GM19043 (cell line): ENCODE measurements around the gene SHROOM3.

ENCODE experiments used
- ATAC-seq: cut with Tn5 transposase; IDR thresholded peaks from one replicate; pipeline ENCODE4 v1.9.1; 2021; ENCODE audit warnings: low read depth; ENCODE audit not compliant: unreplicated experiment

Gene SHROOM3

GRCh38 chr4:76792418-76792817 lies 357.4 kb downstream of the SHROOM3 start:
- no peak for ATAC-seq

DNA sequence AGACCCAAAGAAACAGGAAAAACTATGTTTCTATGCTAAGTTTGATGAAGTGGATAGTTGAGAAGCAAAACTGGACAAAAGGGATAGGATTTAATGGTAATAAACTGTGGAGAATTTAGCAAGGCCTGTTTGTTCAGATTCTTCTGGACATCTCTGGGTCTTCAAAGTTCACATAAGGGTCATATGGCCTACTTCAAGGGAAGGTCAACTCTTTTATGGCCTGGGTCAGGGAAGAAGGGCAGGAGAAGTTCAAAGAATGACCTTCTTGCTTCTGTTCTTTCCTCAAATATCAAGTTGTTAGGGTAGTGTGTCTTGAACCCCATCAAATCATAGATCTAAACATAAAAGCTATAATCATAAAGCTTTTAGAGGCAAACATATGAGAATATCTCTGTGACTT lies 360.2 kb downstream of the SHROOM3 start:
- no peak for ATAC-seq

- ATAC-seq, result no peak
Observed at GRCh38 chr4:76799140-76799539, 364.1 kb downstream of the SHROOM3 start.

- no peak for ATAC-seq
Observed at GRCh38 chr4:76799718-76800117, 364.7 kb downstream of the SHROOM3 start.

DNA sequence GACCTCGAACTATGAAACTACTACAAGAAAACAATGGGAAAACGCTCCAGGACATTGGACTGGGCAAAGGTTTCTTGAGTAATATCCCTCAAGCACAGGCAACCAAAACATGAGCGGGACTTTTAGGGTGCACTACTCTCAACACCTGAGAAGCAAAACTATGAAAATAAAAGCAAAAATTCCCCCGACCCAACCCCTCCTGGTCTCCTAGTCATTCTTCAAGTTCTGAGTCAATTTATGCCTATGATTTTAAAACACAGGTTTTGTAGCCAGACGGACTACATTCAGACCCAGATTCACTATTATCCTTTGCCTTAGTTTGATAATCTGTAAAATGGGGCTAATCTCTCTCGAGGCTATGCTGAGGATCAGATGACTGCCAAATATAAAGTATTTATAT lies 365.9 kb downstream of the SHROOM3 start:
- no peak for ATAC-seq

GRCh38 chr4:76801621-76802235 lies 366.7 kb downstream of the SHROOM3 start:
- ATAC-seq, result no peak

GRCh38 chr4:76802236-76803021 lies 367.4 kb downstream of the SHROOM3 start:
- no peak for ATAC-seq

- no peak for ATAC-seq
Observed at GRCh38 chr4:76803522-76803921, 368.5 kb downstream of the SHROOM3 start.

DNA sequence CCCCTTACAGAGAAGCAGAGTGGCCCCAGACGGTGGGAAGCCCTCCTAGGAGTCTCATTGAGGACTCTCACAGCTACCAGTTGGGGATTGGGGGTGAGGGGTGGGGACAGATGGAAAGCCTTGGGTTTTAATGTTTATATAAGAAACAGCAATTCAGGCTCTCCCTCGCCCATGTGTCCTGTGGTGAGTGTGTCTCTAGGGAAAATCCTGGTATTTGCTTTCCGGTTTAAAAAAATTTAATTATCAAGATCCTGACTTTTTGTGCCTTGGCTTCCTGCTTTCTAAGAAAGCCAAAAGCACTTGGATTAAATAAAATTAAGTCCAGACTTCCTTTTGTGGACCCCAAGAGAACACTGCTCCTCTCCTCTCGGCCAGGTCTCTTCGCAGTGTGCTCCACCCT lies 369.1 kb downstream of the SHROOM3 start:
- ATAC-seq, result no peak

DNA sequence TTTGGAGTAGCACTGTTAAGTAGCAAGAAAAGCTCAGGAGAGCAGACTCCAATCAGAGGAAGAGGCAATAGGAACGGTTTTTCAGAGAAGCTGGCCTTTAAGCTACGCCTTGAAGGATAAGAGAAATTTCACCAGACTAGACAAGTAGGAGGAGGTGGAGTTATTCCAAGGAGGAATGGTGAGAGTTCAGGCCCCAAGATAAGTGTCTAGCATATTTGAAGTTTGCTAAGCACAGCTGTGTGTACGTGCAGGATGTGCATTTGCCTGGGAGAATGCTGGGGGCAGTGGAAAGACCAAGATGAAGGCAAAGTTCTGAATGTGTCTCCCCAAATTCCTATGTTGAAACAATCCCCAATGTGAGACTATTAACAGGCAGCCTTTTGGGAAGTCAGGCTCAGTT lies 371.3 kb downstream of the SHROOM3 start:
- ATAC-seq, result no peak

- no peak for ATAC-seq
Observed at GRCh38 chr4:76806757-76807156, 371.7 kb downstream of the SHROOM3 start.

DNA sequence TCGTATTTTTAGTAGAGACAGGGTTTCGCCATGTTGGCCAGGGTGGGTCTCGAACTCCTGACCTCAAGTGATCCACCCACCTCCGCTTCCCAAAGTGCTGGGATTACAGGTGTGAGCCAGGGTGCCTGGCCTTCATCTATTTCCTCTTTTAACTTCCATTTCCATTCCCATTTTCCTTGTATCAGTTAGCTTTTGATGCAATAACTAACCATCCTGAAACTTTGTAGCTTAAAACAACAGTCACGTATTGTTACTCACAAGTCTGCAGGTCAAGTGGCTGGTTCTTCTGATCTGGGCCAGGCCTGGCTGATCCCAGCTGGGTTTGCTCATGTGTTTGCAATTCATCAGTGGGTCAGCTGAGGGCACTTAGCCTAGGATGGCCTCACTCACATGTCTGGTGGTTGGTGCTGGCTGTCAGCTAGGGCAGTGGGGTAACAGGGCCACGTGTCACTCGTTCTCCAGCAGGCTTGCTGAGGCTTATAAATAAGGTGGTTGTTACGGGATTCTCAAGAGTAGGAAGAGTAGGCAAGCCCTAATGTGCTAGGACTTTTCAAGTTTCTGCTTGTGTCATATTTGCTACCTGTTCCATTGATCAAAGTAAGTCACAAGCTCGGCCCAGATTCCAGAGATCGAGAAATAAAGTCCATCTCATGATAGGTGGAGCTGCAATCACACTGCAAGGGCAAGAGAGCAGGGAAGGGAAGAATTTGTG lies 374.7 kb downstream of the SHROOM3 start:
- ATAC-seq, result no peak

DNA sequence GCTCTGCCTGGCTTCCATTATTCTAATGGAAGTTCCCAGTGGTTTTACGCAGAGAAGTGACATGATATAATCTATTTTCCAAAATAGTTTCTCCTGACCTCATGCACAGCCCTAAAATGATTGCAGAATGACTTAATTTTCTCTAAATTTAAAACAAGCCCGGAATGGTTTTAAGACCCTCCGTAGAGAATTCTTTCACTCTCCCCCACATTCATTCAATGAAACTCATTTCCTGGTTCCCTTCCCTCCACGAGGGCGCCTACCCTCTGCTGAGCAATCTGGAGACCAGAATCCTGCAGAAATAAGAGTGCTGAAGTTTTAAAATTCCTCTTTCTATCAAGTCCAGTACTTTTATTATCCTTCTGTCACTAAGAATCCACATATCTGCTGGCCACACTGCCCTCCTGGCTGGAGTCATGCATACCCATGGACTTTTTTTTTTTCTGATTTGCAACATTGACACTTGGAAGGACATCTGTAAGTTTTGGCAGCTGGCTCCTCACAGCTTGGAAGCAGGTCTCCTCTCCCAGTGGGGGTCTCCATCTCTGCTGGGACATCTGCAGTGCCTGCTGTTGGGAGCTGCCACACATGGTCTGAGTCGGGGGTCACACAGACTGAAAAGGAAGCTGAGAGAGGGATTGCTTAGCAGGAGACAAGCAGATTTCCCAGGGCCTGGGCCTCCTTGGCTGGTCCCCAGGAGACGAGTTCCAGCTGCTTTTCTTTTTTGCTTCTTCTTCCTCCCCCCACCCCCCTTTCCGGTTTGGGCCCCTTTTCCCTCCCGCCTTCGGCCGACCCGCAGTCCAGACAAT lies 376.8 kb downstream of the SHROOM3 start:
- ATAC-seq, result no peak

- no peak for ATAC-seq
Observed at GRCh38 chr4:76813070-76813469, 378.0 kb downstream of the SHROOM3 start.

DNA sequence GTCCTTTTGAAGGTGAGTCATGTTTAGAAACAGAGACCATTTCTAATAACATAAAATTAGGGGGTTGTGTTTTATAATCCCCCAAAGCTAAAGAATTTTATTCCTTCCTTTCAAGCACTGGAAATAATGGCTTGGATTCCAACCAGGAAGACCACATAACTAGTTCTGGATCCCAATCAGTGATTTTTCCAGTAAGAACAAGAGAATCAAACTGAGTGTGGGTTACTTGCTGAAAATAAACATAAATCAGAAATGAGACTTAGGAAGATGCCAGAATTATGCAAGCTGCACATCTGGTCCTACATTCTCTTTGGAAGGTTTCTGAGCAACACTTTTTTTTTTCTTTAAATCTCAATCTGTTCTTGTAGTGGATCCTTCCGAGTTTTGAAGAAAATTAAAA lies 386.6 kb downstream of the SHROOM3 start:
- no peak for ATAC-seq

GRCh38 chr4:76822303-76822702 lies 387.3 kb downstream of the SHROOM3 start:
- ATAC-seq, result no peak

DNA sequence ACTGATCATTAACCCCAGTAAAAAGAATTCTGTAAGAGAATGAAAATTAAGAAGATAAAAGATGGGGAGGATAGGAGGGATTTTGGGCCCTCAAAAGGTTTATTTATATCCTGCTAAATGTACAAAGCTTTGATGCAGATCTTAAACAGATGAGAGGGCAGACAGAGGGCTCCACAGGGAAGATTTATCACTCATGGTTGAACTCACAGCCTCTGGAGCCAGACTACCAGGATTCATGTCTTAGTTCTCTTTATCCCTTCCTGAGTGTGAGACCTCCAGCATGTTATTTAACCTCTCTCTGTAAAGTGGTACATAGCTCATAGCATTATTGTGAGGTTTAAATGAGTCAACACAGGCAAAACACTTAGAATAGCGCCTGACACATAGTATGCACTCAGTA lies 388.5 kb downstream of the SHROOM3 start:
- no peak for ATAC-seq

- no peak for ATAC-seq
Observed at GRCh38 chr4:76830612-76830963, 395.6 kb downstream of the SHROOM3 start.

GRCh38 chr4:76830964-76831703 lies 396.1 kb downstream of the SHROOM3 start:
- ATAC-seq, result no peak

DNA sequence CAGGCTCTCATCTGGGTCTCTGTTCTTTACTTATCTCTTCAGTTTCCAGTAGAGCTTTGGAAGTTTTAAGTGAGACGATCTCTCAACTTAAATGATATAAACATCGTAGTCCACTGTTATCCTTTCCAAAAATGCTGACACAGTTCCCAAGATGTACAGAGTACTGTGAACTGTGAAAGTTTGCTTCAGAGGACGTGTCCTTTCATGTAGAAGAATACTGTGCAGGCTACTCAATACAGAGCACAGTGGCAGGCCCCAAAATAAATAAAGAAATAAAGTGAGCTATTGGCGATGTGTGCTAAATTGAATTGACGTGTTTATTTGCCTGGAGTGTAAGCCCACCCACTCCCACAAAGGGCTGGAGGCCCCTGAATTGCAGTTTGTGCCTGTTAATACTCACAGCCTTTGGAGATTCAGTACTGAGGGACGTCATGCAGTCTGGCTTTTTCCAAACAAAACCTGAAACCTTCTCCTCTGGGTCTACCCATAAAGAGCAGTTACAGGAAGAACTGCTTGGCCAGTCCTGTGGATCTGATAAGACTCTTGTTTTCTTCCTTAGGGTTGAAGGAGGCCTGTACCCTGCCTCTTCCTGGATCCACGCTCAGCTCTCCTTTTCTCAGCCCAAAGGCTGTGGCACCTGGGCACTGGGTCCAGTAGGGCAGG lies 396.8 kb downstream of the SHROOM3 start:
- ATAC-seq, result no peak
